ENCODE data around the gene NOS1. TPM values are rescaled to one million over a fixed set of nuclear protein-coding genes. Genes with fewer than 3 reads are reported as not detected.
"Not testable (repeated sequence)": the region's sequence is repeated elsewhere in the genome, so short reads cannot be mapped to it uniquely, and the experiment has no call there.

The NOS1 gene
- total RNA-seq, 1 donor from 2014 or later: 0.48 TPM

GRCh38 chr12:117182866-117183265 is 178.6 kb downstream of the NOS1 start:
- TF ChIP-seq, protein P1, sequence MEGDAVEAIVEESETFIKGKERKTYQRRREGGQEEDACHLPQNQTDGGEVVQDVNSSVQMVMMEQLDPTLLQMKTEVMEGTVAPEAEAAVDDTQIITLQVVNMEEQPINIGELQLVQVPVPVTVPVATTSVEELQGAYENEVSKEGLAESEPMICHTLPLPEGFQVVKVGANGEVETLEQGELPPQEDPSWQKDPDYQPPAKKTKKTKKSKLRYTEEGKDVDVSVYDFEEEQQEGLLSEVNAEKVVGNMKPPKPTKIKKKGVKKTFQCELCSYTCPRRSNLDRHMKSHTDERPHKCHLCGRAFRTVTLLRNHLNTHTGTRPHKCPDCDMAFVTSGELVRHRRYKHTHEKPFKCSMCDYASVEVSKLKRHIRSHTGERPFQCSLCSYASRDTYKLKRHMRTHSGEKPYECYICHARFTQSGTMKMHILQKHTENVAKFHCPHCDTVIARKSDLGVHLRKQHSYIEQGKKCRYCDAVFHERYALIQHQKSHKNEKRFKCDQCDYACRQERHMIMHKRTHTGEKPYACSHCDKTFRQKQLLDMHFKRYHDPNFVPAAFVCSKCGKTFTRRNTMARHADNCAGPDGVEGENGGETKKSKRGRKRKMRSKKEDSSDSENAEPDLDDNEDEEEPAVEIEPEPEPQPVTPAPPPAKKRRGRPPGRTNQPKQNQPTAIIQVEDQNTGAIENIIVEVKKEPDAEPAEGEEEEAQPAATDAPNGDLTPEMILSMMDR (conservative IDR thresholded peaks at IDR 0.05): no peak
- Mint-ChIP-seq H3K4me3 (no peak overlapping the region), H3K36me3 (peaks cover 53% of the 10 kb centered on the region)

GRCh38 chr12:117181468-117181843 is 180.0 kb downstream of the NOS1 start:
- not testable (repeated sequence) for DNase-seq (ENCODE audit: extremely low spot score, unreplicated experiment); H3K27ac Mint-ChIP-seq; H3K4me3 Mint-ChIP-seq; H3K4me1 Mint-ChIP-seq (ENCODE audit: unreplicated experiment); H3K9me3 Mint-ChIP-seq; H3K27me3 Mint-ChIP-seq
- H3K36me3 Mint-ChIP-seq: peaks cover 56% of the 10 kb centered on the region

More at GRCh38 chr12:117182866-117183265, 178.6 kb downstream of the NOS1 start:
- no peak overlapping the region for H3K27ac Mint-ChIP-seq
- H3K27me3 Mint-ChIP-seq: no peaks in the 10 kb centered on the region
- peaks cover 8% of the 10 kb centered on the region for H3K9me3 Mint-ChIP-seq
- H3K4me1 Mint-ChIP-seq (ENCODE audit: unreplicated experiment): peaks cover 8% of the 10 kb centered on the region
- DNase-seq (ENCODE audit: extremely low spot score, unreplicated experiment): no peak

DNA sequence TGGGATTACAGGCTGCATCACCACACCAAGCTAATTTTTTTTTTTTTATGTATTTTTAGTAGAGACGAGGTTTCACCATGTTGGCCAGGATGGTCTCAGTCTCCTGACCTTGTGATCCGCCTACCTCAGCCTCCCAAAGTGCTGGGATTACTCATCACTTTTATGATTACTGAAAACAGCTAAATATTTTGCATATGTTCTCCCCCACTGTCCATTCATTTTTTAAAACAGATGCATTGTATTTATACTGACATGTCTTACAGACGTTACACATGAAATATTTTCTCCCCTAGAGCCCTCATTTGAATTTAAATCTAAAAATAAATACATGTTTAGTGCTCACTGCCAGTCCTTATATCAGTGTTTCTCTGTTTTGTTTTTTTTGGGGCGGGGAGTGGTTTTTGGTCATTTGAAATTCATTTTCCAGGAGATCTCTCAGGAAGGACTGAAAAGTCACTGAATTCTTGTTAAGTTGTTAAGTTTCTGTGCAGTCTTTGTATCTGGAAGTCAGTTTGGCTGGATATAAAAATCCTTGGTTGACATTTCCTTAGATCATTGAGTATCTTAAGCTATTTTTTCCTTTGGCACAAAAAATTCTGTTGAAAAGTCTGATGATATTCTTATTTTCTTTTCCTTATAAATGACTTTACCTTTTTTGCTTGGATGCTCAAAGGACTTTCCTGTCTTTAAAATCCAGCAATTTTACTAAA is 180.5 kb downstream of the NOS1 start:
- H3K36me3 Mint-ChIP-seq: peaks cover 61% of the 10 kb centered on the region
- no peak overlapping the region for H3K4me3 Mint-ChIP-seq
- no peaks in the 10 kb centered on the region for H3K27me3 Mint-ChIP-seq
- TF ChIP-seq, protein P1 (conservative IDR thresholded peaks at IDR 0.05): no peak
- no peak for DNase-seq (ENCODE audit: extremely low spot score, unreplicated experiment)
- H3K4me1 Mint-ChIP-seq (ENCODE audit: unreplicated experiment): peaks cover 4% of the 10 kb centered on the region
- H3K27ac Mint-ChIP-seq: no peak overlapping the region
- peaks cover 8% of the 10 kb centered on the region for H3K9me3 Mint-ChIP-seq

- H3K27ac Mint-ChIP-seq: no peak overlapping the region
- H3K9me3 Mint-ChIP-seq: peaks cover 8% of the 10 kb centered on the region
- no peak for DNase-seq (ENCODE audit: extremely low spot score, unreplicated experiment)
- no peaks in the 10 kb centered on the region for H3K4me1 Mint-ChIP-seq (ENCODE audit: unreplicated experiment)
- no peaks in the 10 kb centered on the region for H3K27me3 Mint-ChIP-seq
- no peak overlapping the region for H3K4me3 Mint-ChIP-seq
- TF ChIP-seq, protein P1 (conservative IDR thresholded peaks at IDR 0.05): no peak
- peaks cover 60% of the 10 kb centered on the region for H3K36me3 Mint-ChIP-seq
Measured at GRCh38 chr12:117178745-117179144, 182.7 kb downstream of the NOS1 start.

GRCh38 chr12:117178301-117178700 is 183.1 kb downstream of the NOS1 start:
- H3K9me3 Mint-ChIP-seq: peaks cover 5% of the 10 kb centered on the region
- H3K4me3 Mint-ChIP-seq: no peak overlapping the region
- TF ChIP-seq, protein P1 (conservative IDR thresholded peaks at IDR 0.05): no peak
- H3K36me3 Mint-ChIP-seq: peaks cover 60% of the 10 kb centered on the region
- DNase-seq (ENCODE audit: extremely low spot score, unreplicated experiment): no peak
- H3K27ac Mint-ChIP-seq: no peak overlapping the region
- no peaks in the 10 kb centered on the region for H3K27me3 Mint-ChIP-seq
- H3K4me1 Mint-ChIP-seq (ENCODE audit: unreplicated experiment): no peaks in the 10 kb centered on the region

GRCh38 chr12:117172168-117172567 is 189.3 kb downstream of the NOS1 start:
- H3K4me3 Mint-ChIP-seq: no peak overlapping the region
- TF ChIP-seq, protein P1 (conservative IDR thresholded peaks at IDR 0.05): no peak
- H3K36me3 Mint-ChIP-seq: peaks cover 50% of the 10 kb centered on the region
- DNase-seq (ENCODE audit: extremely low spot score, unreplicated experiment): no peak
- no peaks in the 10 kb centered on the region for H3K27me3 Mint-ChIP-seq
- H3K27ac Mint-ChIP-seq: no peak overlapping the region
- H3K9me3 Mint-ChIP-seq: no peaks in the 10 kb centered on the region
- no peaks in the 10 kb centered on the region for H3K4me1 Mint-ChIP-seq (ENCODE audit: unreplicated experiment)

Measured in type B pancreatic cell (in vitro differentiated cells).